Measurements from ENCODE around the gene PHLPP1. TPM values are rescaled to one million over a fixed set of nuclear protein-coding genes. Genes with fewer than 3 reads are reported as not detected.

Gene PHLPP1
- total RNA-seq, result 2.7 and 5.7 TPM in 2 replicates

GRCh38 chr18:62715436-62715758, at the start of gene PHLPP1:
Gene PHLPP1 (plus strand): TSS chr18:62715541. CDS start chr18:62715684, 143 bp downstream.

Other genes starting within 250 kb of the PHLPP1 start
- gene ZCCHC2, start 192.5 kb upstream of the PHLPP1 start, total RNA-seq, result 3.3 and 6.4 TPM in 2 replicates

Data from smooth muscle cell of the umbilical artery (primary cell).